Keratinocyte (primary cell): ENCODE measurements around the gene AGPS.

Experiments
- EZH2 ChIP-seq: IDR thresholded peaks from one replicate; pipeline ENCODE4 v1.6.1; 2012; ENCODE audit warnings: inconsistent platforms, mild to moderate bottlenecking, low read length, moderate library complexity
- TF ChIP-seq, protein P1 (sequence below), 3 experiments: IDR thresholded peaks in 1 of 3; conservative IDR thresholded peaks in 1 of 3; optimal IDR thresholded peaks in 1 of 3; 2 replicates in 2 of 3; 3 replicates in 1 of 3; pipeline versions ENCODE3 to v1.5.1; 2011; ENCODE audit warnings: low read length in 3 of 3, mild to moderate bottlenecking in 3 of 3, moderate library complexity in 2 of 3, control low read depth in 1 of 3, inconsistent platforms in 1 of 3; ENCODE audit not compliant: insufficient read depth in 2 of 3; ENCODE audit errors: extremely low read depth in 1 of 3

DNA sequence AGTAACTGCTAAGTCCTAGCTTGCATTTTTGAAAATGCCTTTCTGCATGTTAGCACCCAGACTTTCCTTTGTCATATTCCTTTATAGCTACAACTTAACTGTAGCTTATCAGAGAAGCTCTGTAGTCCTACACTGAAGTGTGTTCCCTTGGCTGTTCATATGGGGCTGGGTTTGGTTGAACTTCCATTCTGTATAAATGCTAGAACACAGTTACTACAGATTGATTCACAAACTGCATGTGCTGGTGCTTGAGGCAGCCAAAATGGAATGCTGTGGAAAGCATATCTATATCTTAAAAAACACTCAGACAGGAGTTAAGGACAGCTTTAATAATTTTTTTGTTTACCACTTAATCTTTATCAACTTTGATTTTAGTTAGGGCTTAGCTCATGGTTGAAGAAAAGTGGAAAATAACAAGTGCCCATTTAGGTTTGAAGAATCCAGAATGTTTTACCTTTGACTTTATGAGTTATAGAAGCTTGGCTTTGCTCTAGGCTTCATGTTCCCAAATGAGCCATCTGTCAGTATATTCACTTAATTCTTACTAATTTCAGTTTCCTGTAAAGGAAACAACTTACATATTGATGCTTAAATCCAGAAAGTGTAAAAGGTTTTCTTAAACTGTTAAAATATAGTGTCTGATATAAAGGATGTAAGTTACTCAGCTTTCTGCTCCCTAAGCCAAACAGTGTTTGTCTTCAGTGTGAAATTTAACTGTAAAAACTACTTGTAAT lies 148.9 kb downstream of the AGPS start:
- TF ChIP-seq, protein P1, sequence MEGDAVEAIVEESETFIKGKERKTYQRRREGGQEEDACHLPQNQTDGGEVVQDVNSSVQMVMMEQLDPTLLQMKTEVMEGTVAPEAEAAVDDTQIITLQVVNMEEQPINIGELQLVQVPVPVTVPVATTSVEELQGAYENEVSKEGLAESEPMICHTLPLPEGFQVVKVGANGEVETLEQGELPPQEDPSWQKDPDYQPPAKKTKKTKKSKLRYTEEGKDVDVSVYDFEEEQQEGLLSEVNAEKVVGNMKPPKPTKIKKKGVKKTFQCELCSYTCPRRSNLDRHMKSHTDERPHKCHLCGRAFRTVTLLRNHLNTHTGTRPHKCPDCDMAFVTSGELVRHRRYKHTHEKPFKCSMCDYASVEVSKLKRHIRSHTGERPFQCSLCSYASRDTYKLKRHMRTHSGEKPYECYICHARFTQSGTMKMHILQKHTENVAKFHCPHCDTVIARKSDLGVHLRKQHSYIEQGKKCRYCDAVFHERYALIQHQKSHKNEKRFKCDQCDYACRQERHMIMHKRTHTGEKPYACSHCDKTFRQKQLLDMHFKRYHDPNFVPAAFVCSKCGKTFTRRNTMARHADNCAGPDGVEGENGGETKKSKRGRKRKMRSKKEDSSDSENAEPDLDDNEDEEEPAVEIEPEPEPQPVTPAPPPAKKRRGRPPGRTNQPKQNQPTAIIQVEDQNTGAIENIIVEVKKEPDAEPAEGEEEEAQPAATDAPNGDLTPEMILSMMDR (optimal IDR thresholded peaks at IDR 0.05 in 1 of 3, IDR thresholded peaks at IDR 0.05 in 1 of 3, conservative IDR thresholded peaks at IDR 0.05 in 1 of 3; ENCODE audit: extremely low read depth in 1 of 3, insufficient read depth in 2 of 3, low read length in 3 of 3), result no peak
- no peak for TF ChIP-seq EZH2
